Astrocyte of the cerebellum (primary cell): ENCODE results near the gene PEX13.
"Not testable (repeated sequence)": the region's sequence is repeated elsewhere in the genome, so short reads cannot be mapped to it uniquely, and the experiment has no call there.

ENCODE experiments used
- DNase-seq: peaks from one replicate; pipeline ENCODE4 v3.0.0-alpha.2; 2011; ENCODE audit warnings: low read depth
- H3K4me3 ChIP-seq: 2 replicates; pipeline ENCODE4 v1.5.1; 2011; ENCODE audit warnings: mild to moderate bottlenecking, low read depth, low read length, moderate library complexity
- CTCF ChIP-seq: IDR thresholded peaks from 2 replicates; pipeline ENCODE4 v1.5.1; 2012; ENCODE audit warnings: low read length, low read depth, moderate library complexity, mild to moderate bottlenecking; ENCODE audit errors: missing control alignments
- in situ Hi-C: cut with HindIII; loops from 2 replicates; pipeline ENCODE4 v1.10.0; 2017; ENCODE audit warnings: low sequenced_read_pairs

Gene PEX13

GRCh38 chr2:61006486-61007105 is 10.9 kb upstream of the PEX13 start:
- DNase-seq = no peak

GRCh38 chr2:61009355-61009754 is 8.2 kb upstream of the PEX13 start:
- no peak for DNase-seq
- H3K4me3 ChIP-seq = no peak overlapping the region
- in situ Hi-C loops = loop anchor here (25.0 kb wide), 1 partner anchor 247 kb away; the partner anchor contains the start of gene PAPOLG
- no peak for TF ChIP-seq CTCF

More at GRCh38 chr2:61006486-61007105, 10.9 kb upstream of the PEX13 start:
- in situ Hi-C loops = loop anchor here (25.0 kb wide), 1 partner anchor 244 kb away; the partner anchor contains the start of gene PAPOLG
- no peak for TF ChIP-seq CTCF
- H3K4me3 ChIP-seq = no peak overlapping the region

- DNase-seq = peak; percentile 6
- no peak for TF ChIP-seq CTCF
- in situ Hi-C loops = loop anchor here (25.0 kb wide), 1 partner anchor 249 kb away; the partner anchor contains the start of gene PAPOLG
- H3K4me3 ChIP-seq = no peak overlapping the region
Observed at GRCh38 chr2:61011678-61012077, 5.8 kb upstream of the PEX13 start.

GRCh38 chr2:61012303-61012702 is 5.2 kb upstream of the PEX13 start:
- H3K4me3 ChIP-seq = not testable (repeated sequence)
- in situ Hi-C loops = loop anchor here (25.0 kb wide), 1 partner anchor 250 kb away; the partner anchor contains the start of gene PAPOLG
- DNase-seq = peak; percentile 16

- in situ Hi-C loops = loop anchor here (25.0 kb wide), 1 partner anchor 251 kb away; the partner anchor contains the start of gene PAPOLG
- no peak for DNase-seq
- TF ChIP-seq CTCF = no peak
- H3K4me3 ChIP-seq = no peak overlapping the region
Observed at GRCh38 chr2:61013382-61013781, 4.1 kb upstream of the PEX13 start.

- in situ Hi-C loops = loop anchor here (25.0 kb wide), 1 partner anchor 252 kb away; the partner anchor contains the start of gene PAPOLG
- no peak overlapping the region for H3K4me3 ChIP-seq
- TF ChIP-seq CTCF = no peak
- DNase-seq = no peak
Observed at GRCh38 chr2:61014763-61015162, 2.8 kb upstream of the PEX13 start.

- in situ Hi-C loops = loop anchor here (25.0 kb wide), 1 partner anchor 254 kb away; the partner anchor contains the start of gene PAPOLG
- no peak for TF ChIP-seq CTCF
- no peak for DNase-seq
- H3K4me3 ChIP-seq = peak overlapping the region; percentile 86
Observed at GRCh38 chr2:61015976-61016375, 1.5 kb upstream of the PEX13 start.
